Choroid plexus epithelial cell (primary cell): ENCODE results near the gene ASZ1.
"Not testable (repeated sequence)": the region's sequence is repeated elsewhere in the genome, so short reads cannot be mapped to it uniquely, and the experiment has no call there.

ENCODE experiments used
- DNase-seq: peaks from one replicate; pipeline ENCODE4 v3.0.0-alpha.2; 2010; ENCODE audit warnings: low read depth
- H3K4me3 ChIP-seq: 2 replicates; pipeline ENCODE4 v1.5.1; 2011; ENCODE audit warnings: low read depth, mild to moderate bottlenecking, control low read depth, low read length, moderate library complexity
- TF ChIP-seq, protein P1 (sequence below): conservative IDR thresholded peaks from 2 replicates; pipeline ENCODE4 v1.5.1; 2011; ENCODE audit warnings: low read depth, mild to moderate bottlenecking, control low read depth, inconsistent platforms, low read length, moderate library complexity

ASZ1 gene

DNA sequence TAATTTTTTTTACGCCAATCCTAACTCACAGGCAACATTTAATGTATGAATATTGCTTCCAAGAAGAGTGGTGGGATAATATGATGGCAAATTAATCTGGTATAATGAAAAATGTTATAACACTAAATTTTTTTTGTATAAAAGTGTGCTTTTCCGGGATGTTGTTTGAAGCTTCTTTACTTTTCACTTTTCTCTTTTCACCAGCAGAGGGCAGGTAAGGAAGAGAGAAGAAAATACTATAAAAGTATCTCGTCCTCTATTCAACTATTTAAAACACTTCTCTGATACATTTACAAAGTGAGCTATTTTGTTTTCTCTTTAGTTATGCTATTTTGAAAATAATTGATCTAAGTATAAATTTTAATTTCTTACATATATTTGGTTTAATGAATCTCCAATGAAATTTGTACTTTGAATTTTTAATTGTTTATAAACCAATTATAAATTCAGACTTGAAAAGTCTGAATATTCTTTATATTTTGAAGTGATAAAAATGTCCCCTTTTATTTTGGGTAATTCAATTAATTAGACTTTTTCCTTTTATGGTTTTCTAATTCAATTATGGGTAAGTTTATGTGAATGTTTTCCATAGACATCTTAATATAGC, 31.8 kb upstream of the ASZ1 start:
- peak; percentile 65 for DNase-seq
- TF ChIP-seq, protein P1, sequence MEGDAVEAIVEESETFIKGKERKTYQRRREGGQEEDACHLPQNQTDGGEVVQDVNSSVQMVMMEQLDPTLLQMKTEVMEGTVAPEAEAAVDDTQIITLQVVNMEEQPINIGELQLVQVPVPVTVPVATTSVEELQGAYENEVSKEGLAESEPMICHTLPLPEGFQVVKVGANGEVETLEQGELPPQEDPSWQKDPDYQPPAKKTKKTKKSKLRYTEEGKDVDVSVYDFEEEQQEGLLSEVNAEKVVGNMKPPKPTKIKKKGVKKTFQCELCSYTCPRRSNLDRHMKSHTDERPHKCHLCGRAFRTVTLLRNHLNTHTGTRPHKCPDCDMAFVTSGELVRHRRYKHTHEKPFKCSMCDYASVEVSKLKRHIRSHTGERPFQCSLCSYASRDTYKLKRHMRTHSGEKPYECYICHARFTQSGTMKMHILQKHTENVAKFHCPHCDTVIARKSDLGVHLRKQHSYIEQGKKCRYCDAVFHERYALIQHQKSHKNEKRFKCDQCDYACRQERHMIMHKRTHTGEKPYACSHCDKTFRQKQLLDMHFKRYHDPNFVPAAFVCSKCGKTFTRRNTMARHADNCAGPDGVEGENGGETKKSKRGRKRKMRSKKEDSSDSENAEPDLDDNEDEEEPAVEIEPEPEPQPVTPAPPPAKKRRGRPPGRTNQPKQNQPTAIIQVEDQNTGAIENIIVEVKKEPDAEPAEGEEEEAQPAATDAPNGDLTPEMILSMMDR, result peak; percentile 62
- no peak overlapping the region for H3K4me3 ChIP-seq

DNA sequence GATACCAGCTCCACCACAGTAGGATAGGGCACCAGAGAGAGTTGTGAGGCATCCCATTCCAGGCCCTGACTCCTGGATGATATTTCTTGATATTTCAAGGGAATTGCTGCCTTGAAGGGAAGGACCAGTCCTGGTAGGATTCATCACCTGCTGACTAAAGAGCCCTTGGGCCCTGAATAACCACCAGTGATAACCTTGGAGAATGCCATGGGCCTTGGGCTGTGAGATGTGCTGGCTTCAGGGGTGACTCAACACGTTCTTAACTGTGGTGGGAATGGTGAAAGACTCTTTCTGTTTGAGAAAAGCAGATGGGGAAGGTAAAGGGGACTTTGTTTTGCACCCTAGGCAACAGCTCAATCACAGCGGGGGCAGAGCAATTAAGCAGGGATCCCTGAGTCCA, 21.4 kb upstream of the ASZ1 start:
- TF ChIP-seq, protein P1, result no peak
- no peak for DNase-seq
- H3K4me3 ChIP-seq, result no peak overlapping the region

DNA sequence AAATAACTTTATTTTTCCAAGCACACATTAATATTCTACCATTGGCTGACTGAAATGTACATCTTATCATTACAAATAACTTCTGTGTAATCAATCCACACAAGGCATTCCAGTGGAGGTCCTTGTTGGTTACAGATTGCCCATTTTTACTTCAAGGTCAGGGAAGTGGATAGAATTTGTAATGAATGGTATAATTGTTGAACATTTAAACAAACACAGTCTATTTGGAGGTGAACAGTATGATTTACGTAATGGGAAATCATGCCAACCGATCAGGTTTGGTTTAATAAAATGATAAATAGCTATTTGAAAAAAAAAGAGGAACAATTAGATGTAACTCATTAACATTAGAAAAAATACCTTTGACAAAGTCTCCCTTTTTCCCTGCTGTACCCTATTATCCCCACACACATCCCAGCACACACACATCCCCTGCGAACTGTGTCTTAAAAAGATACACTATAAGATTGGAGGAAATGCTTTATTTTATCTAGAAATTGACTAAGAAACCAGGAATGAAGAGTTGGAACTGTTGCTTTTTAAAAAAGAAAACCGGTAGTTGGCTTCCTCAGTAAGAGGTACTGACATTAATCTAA, 19.0 kb upstream of the ASZ1 start:
- no peak for DNase-seq
- TF ChIP-seq, protein P1, result no peak
- H3K4me3 ChIP-seq, result no peak overlapping the region

DNA sequence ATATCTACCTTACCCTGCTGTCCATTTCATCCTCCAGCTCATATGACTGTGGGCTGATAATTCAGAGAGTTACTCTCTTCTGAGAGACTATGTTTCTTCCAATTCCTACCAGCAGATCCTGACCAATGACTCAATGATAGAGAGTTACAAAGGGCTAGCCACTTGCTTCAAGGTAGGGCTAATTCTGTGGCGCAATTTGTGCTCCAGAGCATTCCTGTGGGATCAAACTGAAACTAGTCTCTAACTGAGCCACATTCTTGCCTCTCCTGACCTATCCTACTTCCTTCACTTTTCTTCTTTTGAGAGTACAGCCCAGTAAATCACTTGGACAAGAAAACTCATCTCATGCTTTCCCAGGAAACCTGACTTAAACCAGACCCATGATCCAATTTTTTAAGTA, 17.9 kb upstream of the ASZ1 start:
- peak; percentile 22 for DNase-seq
- no peak overlapping the region for H3K4me3 ChIP-seq
- TF ChIP-seq, protein P1, result no peak

DNA sequence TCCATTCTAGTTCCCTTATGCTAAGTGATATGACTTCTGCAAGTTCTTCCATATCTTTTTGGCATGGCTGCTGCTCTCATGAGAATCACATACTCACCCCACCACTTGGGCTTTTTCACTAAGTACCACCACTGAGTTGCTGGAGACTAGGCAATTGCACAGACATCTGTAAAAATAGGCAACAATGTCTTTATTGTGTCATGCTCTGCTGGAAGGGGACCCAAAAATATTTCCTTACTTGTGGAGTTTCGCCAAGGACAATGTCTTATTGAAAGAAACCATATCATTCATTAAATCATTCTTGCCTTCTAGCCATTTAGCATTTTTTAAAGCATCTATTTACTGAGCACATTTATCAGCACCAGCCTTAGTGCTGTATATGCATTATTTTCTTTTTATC, 17.4 kb upstream of the ASZ1 start:
- DNase-seq, result no peak
- TF ChIP-seq, protein P1, result no peak
- H3K4me3 ChIP-seq, result no peak overlapping the region

DNA sequence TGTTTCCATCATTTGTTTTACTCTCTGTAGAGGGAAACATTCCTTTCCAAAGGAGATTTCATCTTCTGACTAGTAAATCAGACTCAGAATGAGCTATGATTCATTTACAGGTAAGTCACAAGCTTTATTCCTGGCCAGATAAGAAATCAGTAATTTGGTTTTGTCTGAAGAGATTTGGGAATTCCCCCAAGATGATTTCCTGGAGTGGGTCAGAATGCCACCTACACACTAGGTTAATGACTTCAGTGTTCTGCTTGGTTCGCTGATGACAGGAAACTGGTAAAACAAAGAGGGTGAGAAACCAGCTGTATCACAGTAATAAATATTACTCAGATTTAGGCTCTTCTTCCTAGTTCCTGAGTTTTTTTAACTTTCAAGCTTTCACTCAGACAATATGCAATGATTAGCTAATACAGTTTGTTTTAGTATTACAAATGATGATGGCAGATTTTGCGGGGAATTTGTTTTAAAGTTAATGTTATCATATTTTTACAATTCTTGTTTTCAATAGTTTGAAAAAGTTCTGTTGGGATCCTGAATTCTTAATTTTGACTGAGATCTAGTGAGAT, 8.3 kb upstream of the ASZ1 start:
- peak; percentile 2 for DNase-seq
- TF ChIP-seq, protein P1, result no peak
- no peak overlapping the region for H3K4me3 ChIP-seq

DNA sequence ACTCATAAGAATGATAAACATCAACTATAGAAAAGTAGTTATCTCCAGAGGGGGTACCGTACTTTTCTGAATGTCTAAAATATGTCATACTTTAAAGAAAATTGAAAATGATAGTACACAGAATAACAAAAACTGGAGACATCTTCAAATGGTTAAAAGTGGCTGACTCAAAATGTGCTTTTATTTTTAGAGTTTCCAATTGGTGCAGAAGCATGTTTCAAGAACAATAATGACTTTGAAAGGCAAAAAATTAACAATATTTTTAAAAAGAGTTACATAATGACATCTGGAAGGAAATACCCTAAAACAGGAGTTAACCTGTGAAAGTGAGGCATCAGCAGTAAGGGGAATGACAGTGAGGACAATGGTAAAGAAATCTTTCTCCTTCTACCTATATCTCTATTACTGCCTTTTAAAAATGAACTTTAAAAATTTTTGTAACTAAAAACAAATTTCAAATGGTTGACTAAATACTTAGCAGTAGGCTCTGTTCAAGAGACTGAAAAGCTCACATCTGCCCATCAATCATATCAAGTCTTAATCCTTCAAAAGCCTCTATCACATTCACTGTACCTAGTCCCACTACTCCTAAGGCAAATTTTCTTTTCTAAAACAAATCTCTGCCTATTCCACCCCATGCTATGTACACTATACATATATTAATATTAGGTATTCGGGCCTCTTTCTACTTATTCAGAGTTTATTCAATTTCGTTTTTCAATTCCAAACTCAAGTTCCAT, 3.0 kb downstream of the ASZ1 start:
- DNase-seq, result no peak
- H3K4me3 ChIP-seq, result no peak overlapping the region
- TF ChIP-seq, protein P1, result no peak

DNA sequence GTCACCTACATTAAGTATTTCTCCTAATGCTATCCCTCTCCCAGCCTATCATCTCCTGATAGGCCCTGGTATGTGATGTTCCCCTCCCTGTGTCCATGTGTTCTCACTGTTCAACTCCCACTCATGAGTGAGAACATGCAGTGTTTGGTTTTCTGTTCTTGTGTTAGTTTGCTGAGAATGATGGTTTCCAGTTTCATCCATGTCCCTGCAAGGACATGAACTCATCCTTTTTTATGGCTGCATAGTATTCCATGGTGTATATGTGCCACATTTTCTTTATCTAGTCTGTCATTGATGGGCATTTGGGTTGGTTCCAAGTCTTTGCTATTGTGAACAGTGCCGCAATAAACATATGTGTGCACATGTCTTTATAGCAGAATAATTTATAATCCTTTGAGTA, 12.7 kb downstream of the ASZ1 start:
- not testable (repeated sequence) for DNase-seq, H3K4me3 ChIP-seq
